EL (cell line): ENCODE data around the gene LRRC46.

Experiments used
- DNase-seq: peaks from one replicate; pipeline ENCODE4 v3.0.0-alpha.2; 2016

Gene LRRC46

GRCh38 chr17:47810200-47810821, 21.2 kb upstream of the LRRC46 start:
- peak; percentile 89 for DNase-seq

- no peak for DNase-seq
These were observed 20.4 kb upstream of the LRRC46 start for GRCh38 chr17:47810901-47811635.

- no peak for DNase-seq
These were observed 19.8 kb upstream of the LRRC46 start for GRCh38 chr17:47811709-47812108.

GRCh38 chr17:47812146-47812920, 19.1 kb upstream of the LRRC46 start:
- DNase-seq = no peak

GRCh38 chr17:47813077-47813476, 18.4 kb upstream of the LRRC46 start:
- DNase-seq = no peak

- no peak for DNase-seq
These were observed 17.9 kb upstream of the LRRC46 start for GRCh38 chr17:47813512-47814031.

GRCh38 chr17:47815106-47815918, 16.2 kb upstream of the LRRC46 start:
- DNase-seq = no peak

GRCh38 chr17:47816111-47816735, 15.2 kb upstream of the LRRC46 start:
- DNase-seq = no peak

- no peak for DNase-seq
These were observed 14.5 kb upstream of the LRRC46 start for GRCh38 chr17:47816947-47817346.

GRCh38 chr17:47818002-47818695, 13.3 kb upstream of the LRRC46 start:
- DNase-seq = no peak

GRCh38 chr17:47819475-47819874, 12.0 kb upstream of the LRRC46 start:
- DNase-seq = no peak

GRCh38 chr17:47820033-47820789, 11.3 kb upstream of the LRRC46 start:
- DNase-seq = no peak

GRCh38 chr17:47821031-47821423, 10.4 kb upstream of the LRRC46 start:
- no peak for DNase-seq

- DNase-seq = peak; percentile 91
These were observed 9.8 kb upstream of the LRRC46 start, which contains the start of gene OSBPL7 for GRCh38 chr17:47821424-47822391. Gene OSBPL7, minus strand, starts transcription at chr17:47821794. Its CDS starts 1,516 bp downstream, at chr17:47820278.

- no peak for DNase-seq
These were observed 8.7 kb upstream of the LRRC46 start for GRCh38 chr17:47822785-47823184.

GRCh38 chr17:47823519-47823918, 8.0 kb upstream of the LRRC46 start:
- DNase-seq = no peak

- DNase-seq = no peak
These were observed 1.6 kb upstream of the LRRC46 start for GRCh38 chr17:47829870-47830269.

GRCh38 chr17:47830396-47831002, 971 bp upstream of the LRRC46 start:
- no peak for DNase-seq

- no peak for DNase-seq
These were observed 461 bp downstream of the LRRC46 start for GRCh38 chr17:47831934-47832327.
